GM12891 (cell line): Measurements from ENCODE around the gene RUSC2.
"Not testable (repeated sequence)": the region's sequence is repeated elsewhere in the genome, so short reads cannot be mapped to it uniquely, and the experiment has no call there.

ENCODE experiments used
- POLR2AphosphoS5 ChIP-seq: IDR thresholded peaks from 2 replicates; pipeline ENCODE4 v1.6.1; 2011; ENCODE audit warnings: low read depth, low read length, control low read depth
- TAF1 ChIP-seq: IDR thresholded peaks from 2 replicates; pipeline ENCODE4 v1.6.1; 2011; ENCODE audit warnings: low read depth, low read length, control low read depth

DNA sequence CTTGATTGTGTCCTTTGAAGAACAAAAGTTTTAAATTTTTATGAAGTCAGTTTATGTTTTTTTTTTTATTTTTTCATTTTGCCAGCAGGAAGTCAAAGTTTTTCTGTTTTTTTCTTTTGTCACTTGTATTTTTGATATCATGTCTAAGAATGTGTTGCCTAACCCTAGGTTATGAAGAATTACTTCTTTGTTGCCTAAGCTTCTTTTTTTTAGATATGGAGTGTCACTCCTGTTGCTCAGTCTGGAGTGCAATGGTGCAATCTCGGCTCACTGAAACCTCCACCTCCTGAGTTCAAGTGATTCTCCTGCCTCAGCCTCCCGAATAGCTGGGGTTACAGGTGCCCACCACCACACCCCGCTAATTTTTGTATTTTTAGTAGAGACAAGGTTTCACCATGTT lies 45.0 kb downstream of the RUSC2 start:
- TF ChIP-seq POLR2AphosphoS5, TAF1: not testable (repeated sequence)
